HepG2 (cell line): ENCODE data around the gene GPR89A. TPM values are rescaled to one million over a fixed set of nuclear protein-coding genes. Genes with fewer than 3 reads are reported as not detected.

Experiments
- ASH2L ChIP-seq: fragments of 300-600, 200-600 bp; sonication (generic); IDR thresholded peaks from 2 replicates; pipeline ENCODE4 v1.7.0; 2017; ENCODE audit warnings: low read depth, mild to moderate bottlenecking, moderate library complexity, mixed read lengths, low read length; ENCODE audit not compliant: insufficient read length
- CENPT ChIP-seq: sonication (generic); formaldehyde crosslinking; IDR thresholded peaks from 2 replicates; pipeline ENCODE4 v1.8.0; 2022; ENCODE audit warnings: low read depth, mild to moderate bottlenecking, moderate library complexity, missing genetic modification reagents
- EP300 ChIP-seq, 3 experiments: sonication (generic) in 1 of 3; formaldehyde crosslinking in 1 of 3; IDR thresholded peaks; 2 replicates each; pipeline versions ENCODE4 v1.5.1 to v1.6.1; 2011 to 2020; ENCODE audit warnings: low read depth in 2 of 3, low read length in 2 of 3, borderline replicate concordance in 1 of 3, improper control_type of control experiment in 1 of 3, mild to moderate bottlenecking in 1 of 3, missing genetic modification reagents in 1 of 3, moderate library complexity in 1 of 3
- FOXK1 ChIP-seq: sonication (generic); formaldehyde crosslinking; IDR thresholded peaks from 2 replicates; pipeline ENCODE4 v1.4.0; 2020; ENCODE audit warnings: low read depth, missing genetic modification reagents, borderline replicate concordance
- IKZF4 ChIP-seq: sonication (generic); formaldehyde crosslinking; IDR thresholded peaks from 2 replicates; pipeline ENCODE4 v1.5.1; 2020; ENCODE audit warnings: borderline replicate concordance, mild to moderate bottlenecking, low read depth, missing genetic modification reagents; ENCODE audit errors: not compliant biosample characterization
- KDM4B ChIP-seq: sonication (generic); formaldehyde crosslinking; IDR thresholded peaks from 2 replicates; pipeline ENCODE4 v1.4.0; 2020; ENCODE audit warnings: missing genetic modification reagents
- MYC ChIP-seq: sonication (generic); formaldehyde crosslinking; IDR thresholded peaks from 2 replicates; pipeline ENCODE4 v1.9.0; 2021; ENCODE audit warnings: missing genetic modification reagents, borderline replicate concordance
- POLR2AphosphoS5 ChIP-seq: IDR thresholded peaks from 2 replicates; pipeline ENCODE4 v1.6.1; 2012; ENCODE audit warnings: low read depth, low read length
- REPIN1 ChIP-seq: sonication (generic); formaldehyde crosslinking; IDR thresholded peaks from 2 replicates; pipeline ENCODE4 v1.8.0; 2022; ENCODE audit warnings: missing genetic modification reagents, low read depth, mild to moderate bottlenecking, borderline replicate concordance
- STAT5B ChIP-seq: sonication (generic); formaldehyde crosslinking; IDR thresholded peaks from 2 replicates; pipeline ENCODE4 v1.4.0; 2020; ENCODE audit warnings: missing genetic modification reagents
- ZKSCAN1 ChIP-seq: fragments of 150-350 bp; IDR thresholded peaks from 2 replicates; pipeline ENCODE4 v1.6.1; 2014; ENCODE audit warnings: low read length
- ZNF20 ChIP-seq: sonication (generic); formaldehyde crosslinking; IDR thresholded peaks from 2 replicates; pipeline ENCODE4 v1.4.0; 2020; ENCODE audit warnings: mild to moderate bottlenecking, moderate library complexity, missing genetic modification reagents
- ZNF33A ChIP-seq: sonication (generic); formaldehyde crosslinking; IDR thresholded peaks from 2 replicates; pipeline ENCODE4 v1.5.1; 2020; ENCODE audit warnings: missing genetic modification reagents, mild to moderate bottlenecking, moderate library complexity, borderline replicate concordance
- ZNF468 ChIP-seq: sonication (generic); formaldehyde crosslinking; IDR thresholded peaks from 2 replicates; pipeline ENCODE4 v1.8.0; 2022; ENCODE audit warnings: mild to moderate bottlenecking, moderate library complexity, missing genetic modification reagents
- ZNF513 ChIP-seq: sonication (generic); formaldehyde crosslinking; conservative IDR thresholded peaks from 2 replicates; pipeline ENCODE4 v1.5.0; 2020; ENCODE audit warnings: missing genetic modification reagents
- ZNF614 ChIP-seq: IDR thresholded peaks from 2 replicates; pipeline ENCODE4 v1.6.1; 2018; ENCODE audit warnings: missing biosample characterization, missing genetic modification reagents, inconsistent platforms, borderline replicate concordance
- polyA plus RNA-seq, 8 experiments: library from polyadenylated mRNA; depleted of rRNA in 3 of 8; stranded (reverse) in 7 of 8; unstranded in 1 of 8; fragments of >200 nt; fragmentation: Illumina TruSeq in 4 of 8; extraction: Trizol in 4 of 8; gene quantifications; 2 replicates each; pipeline versions ENCODE4 v1.2.1 to v1.2.3, GENCODE V29; 2011 to 2016; ENCODE audit warnings: low read depth in 4 of 8, missing spikeins in 1 of 8, mixed read lengths in 1 of 8; ENCODE audit not compliant: insufficient read depth in 1 of 8
- total RNA-seq, 5 experiments: library from RNA; depleted of rRNA; stranded (reverse); fragments of >200 nt; fragmentation: Illumina TruSeq; extraction: Trizol; gene quantifications; 2 replicates each; pipeline ENCODE4 v1.2.3, GENCODE V29; 2016; ENCODE audit warnings: low read depth in 1 of 5
- TF ChIP-seq, protein P1 (sequence below): sonication (generic); formaldehyde crosslinking; IDR thresholded peaks from 2 replicates; pipeline ENCODE4 v1.4.0; 2020; ENCODE audit warnings: missing genetic modification reagents
- TF ChIP-seq, protein P2 (sequence below): sonication (generic); formaldehyde crosslinking; IDR thresholded peaks from 2 replicates; pipeline ENCODE4 v1.4.0; 2020; ENCODE audit warnings: missing genetic modification reagents
- TF ChIP-seq, protein P3 (sequence below): sonication (generic); formaldehyde crosslinking; IDR thresholded peaks from 2 replicates; pipeline ENCODE4 v1.4.0; 2020; ENCODE audit warnings: mild to moderate bottlenecking, missing genetic modification reagents, borderline replicate concordance

GPR89A gene
- total and polyA plus RNA-seq, 2 of the 13 experiments (the other 11 are each of a cell fraction or from before 2014, with no cell fraction given) = 23.4 to 32.6 TPM

GRCh38 chr1:145711213-145711651 is 103.4 kb downstream of the GPR89A start (continued):
- no peak for TF ChIP-seq ZNF513 (CRISPR knock-in tag)
- peak; percentile 21 to 76; a peak in 2 of 4 replicates for TF ChIP-seq EP300 (IDR thresholded peaks at IDR 0.05; ENCODE audit: low read depth in 2 of 2, low read length in 2 of 2)
- TF ChIP-seq EP300 (CRISPR knock-in tag; IDR thresholded peaks at IDR 0.05; ENCODE audit: borderline replicate concordance) = peak; percentile 39; the same call in 1 of the 2 replicates
- TF ChIP-seq ZNF33A = no peak
- TF ChIP-seq, protein P1, sequence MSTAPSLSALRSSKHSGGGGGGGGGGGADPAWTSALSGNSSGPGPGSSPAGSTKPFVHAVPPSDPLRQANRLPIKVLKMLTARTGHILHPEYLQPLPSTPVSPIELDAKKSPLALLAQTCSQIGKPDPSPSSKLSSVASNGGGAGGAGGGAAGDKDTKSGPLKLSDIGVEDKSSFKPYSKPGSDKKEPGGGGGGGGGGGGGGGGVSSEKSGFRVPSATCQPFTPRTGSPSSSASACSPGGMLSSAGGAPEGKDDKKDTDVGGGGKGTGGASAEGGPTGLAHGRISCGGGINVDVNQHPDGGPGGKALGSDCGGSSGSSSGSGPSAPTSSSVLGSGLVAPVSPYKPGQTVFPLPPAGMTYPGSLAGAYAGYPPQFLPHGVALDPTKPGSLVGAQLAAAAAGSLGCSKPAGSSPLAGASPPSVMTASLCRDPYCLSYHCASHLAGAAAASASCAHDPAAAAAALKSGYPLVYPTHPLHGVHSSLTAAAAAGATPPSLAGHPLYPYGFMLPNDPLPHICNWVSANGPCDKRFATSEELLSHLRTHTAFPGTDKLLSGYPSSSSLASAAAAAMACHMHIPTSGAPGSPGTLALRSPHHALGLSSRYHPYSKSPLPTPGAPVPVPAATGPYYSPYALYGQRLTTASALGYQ = peak; percentile 59; the same call in 1 of the 2 replicates
- TF ChIP-seq ASH2L = peak; percentile 67
- no peak for TF ChIP-seq IKZF4
- TF ChIP-seq, protein P2, sequence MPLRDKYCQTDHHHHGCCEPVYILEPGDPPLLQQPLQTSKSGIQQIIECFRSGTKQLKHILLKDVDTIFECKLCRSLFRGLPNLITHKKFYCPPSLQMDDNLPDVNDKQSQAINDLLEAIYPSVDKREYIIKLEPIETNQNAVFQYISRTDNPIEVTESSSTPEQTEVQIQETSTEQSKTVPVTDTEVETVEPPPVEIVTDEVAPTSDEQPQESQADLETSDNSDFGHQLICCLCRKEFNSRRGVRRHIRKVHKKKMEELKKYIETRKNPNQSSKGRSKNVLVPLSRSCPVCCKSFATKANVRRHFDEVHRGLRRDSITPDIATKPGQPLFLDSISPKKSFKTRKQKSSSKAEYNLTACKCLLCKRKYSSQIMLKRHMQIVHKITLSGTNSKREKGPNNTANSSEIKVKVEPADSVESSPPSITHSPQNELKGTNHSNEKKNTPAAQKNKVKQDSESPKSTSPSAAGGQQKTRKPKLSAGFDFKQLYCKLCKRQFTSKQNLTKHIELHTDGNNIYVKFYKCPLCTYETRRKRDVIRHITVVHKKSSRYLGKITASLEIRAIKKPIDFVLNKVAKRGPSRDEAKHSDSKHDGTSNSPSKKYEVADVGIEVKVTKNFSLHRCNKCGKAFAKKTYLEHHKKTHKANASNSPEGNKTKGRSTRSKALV (CRISPR knock-in tag) = 0 out of 2 replicates have a peak, but pooled peaks have one; percentile 21
- TF ChIP-seq MYC (CRISPR knock-in tag) = no peak
- no peak for TF ChIP-seq STAT5B (CRISPR knock-in tag)
- no peak for TF ChIP-seq ZNF614 (CRISPR knock-in tag)
- TF ChIP-seq POLR2AphosphoS5 = no peak
- TF ChIP-seq FOXK1 (CRISPR knock-in tag) = peak; percentile 16; the same call in 1 of the 2 replicates
- TF ChIP-seq ZKSCAN1 = 0 out of 2 replicates have a peak, but pooled peaks have one; percentile 55
- TF ChIP-seq KDM4B (CRISPR knock-in tag) = no peak
- no peak for TF ChIP-seq REPIN1 (CRISPR knock-in tag)
- TF ChIP-seq, protein P3, sequence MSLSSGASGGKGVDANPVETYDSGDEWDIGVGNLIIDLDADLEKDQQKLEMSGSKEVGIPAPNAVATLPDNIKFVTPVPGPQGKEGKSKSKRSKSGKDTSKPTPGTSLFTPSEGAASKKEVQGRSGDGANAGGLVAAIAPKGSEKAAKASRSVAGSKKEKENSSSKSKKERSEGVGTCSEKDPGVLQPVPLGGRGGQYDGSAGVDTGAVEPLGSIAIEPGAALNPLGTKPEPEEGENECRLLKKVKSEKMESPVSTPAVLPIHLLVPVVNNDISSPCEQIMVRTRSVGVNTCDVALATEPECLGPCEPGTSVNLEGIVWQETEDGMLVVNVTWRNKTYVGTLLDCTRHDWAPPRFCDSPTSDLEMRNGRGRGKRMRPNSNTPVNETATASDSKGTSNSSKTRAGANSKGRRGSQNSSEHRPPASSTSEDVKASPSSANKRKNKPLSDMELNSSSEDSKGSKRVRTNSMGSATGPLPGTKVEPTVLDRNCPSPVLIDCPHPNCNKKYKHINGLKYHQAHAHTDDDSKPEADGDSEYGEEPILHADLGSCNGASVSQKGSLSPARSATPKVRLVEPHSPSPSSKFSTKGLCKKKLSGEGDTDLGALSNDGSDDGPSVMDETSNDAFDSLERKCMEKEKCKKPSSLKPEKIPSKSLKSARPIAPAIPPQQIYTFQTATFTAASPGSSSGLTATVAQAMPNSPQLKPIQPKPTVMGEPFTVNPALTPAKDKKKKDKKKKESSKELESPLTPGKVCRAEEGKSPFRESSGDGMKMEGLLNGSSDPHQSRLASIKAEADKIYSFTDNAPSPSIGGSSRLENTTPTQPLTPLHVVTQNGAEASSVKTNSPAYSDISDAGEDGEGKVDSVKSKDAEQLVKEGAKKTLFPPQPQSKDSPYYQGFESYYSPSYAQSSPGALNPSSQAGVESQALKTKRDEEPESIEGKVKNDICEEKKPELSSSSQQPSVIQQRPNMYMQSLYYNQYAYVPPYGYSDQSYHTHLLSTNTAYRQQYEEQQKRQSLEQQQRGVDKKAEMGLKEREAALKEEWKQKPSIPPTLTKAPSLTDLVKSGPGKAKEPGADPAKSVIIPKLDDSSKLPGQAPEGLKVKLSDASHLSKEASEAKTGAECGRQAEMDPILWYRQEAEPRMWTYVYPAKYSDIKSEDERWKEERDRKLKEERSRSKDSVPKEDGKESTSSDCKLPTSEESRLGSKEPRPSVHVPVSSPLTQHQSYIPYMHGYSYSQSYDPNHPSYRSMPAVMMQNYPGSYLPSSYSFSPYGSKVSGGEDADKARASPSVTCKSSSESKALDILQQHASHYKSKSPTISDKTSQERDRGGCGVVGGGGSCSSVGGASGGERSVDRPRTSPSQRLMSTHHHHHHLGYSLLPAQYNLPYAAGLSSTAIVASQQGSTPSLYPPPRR = peak; percentile 40; the same call in 1 of the 2 replicates
- no peak for TF ChIP-seq CENPT
- TF ChIP-seq ZNF20 (CRISPR knock-in tag) = no peak
- no peak for TF ChIP-seq ZNF468
